CD8-positive, alpha-beta memory T cell (primary cell): Measurements from ENCODE around the gene FYN. TPM values are rescaled to one million over a fixed set of nuclear protein-coding genes. Genes with fewer than 3 reads are reported as not detected.

Source experiments
- CTCF ChIA-PET: fragments of 350-600 bp; sonication (Branson Sonifier 250); formaldehyde crosslinking; loops from one replicate; lab custom pipeline; 2021; ENCODE audit warnings: antibody characterized with exemption; lab: Charles Lee
- POLR2A ChIA-PET: fragments of 350-600 bp; sonication (Branson Sonifier 250); formaldehyde crosslinking; loops from one replicate; lab custom pipeline; 2021; ENCODE audit warnings: antibody characterized with exemption; lab: Charles Lee
- DNase-seq, 5 donors: peaks; one replicate each; pipeline versions ENCODE4 v3.0.0 to v3.0.0-alpha.2; 2020 to 2022; ENCODE audit warnings: mixed read lengths in 1 of 5
- H3K27ac ChIP-seq: one replicate; pipeline ENCODE4 v1.7.0; 2013; ENCODE audit warnings: low read depth, mild to moderate bottlenecking, low read length, moderate library complexity
- H3K27me3 ChIP-seq: 2 replicates; pipeline ENCODE4 v1.7.0; 2013; ENCODE audit warnings: low read length, mild to moderate bottlenecking; ENCODE audit not compliant: insufficient read depth, poor library complexity, severe bottlenecking
- H3K36me3 ChIP-seq: 2 replicates; pipeline ENCODE4 v1.7.0; 2013; ENCODE audit warnings: mild to moderate bottlenecking, low read length, moderate library complexity; ENCODE audit not compliant: insufficient read depth
- H3K4me1 ChIP-seq: 2 replicates; pipeline ENCODE4 v1.7.0; 2013; ENCODE audit warnings: mild to moderate bottlenecking, low read length, moderate library complexity; ENCODE audit not compliant: insufficient read depth
- H3K4me3 ChIP-seq: 2 replicates; pipeline ENCODE4 v1.7.0; 2013; ENCODE audit warnings: mild to moderate bottlenecking, low read length
- H3K9me3 ChIP-seq: 2 replicates; pipeline ENCODE4 v1.7.0; 2013; ENCODE audit warnings: mild to moderate bottlenecking, low read length
- H3K27ac Mint-ChIP-seq, 8 donors: one replicate each; pipeline ENCODE4 v1.8.0; 2020 to 2021; ENCODE audit warnings: mixed read lengths in 8 of 8, mild to moderate bottlenecking in 6 of 8, inconsistent platforms in 3 of 8, moderate library complexity in 3 of 8
- H3K27me3 Mint-ChIP-seq, 2 donors: one replicate each; pipeline ENCODE4 v1.8.0; 2020 to 2021; ENCODE audit warnings: mixed read lengths in 2 of 2, mild to moderate bottlenecking in 1 of 2, moderate library complexity in 1 of 2
- H3K36me3 Mint-ChIP-seq, 3 donors: one replicate each; pipeline ENCODE4 v1.8.0; 2020 to 2021; ENCODE audit warnings: mixed read lengths in 3 of 3, inconsistent platforms in 1 of 3, mild to moderate bottlenecking in 1 of 3
- H3K4me1 Mint-ChIP-seq, 3 donors: one replicate each; pipeline ENCODE4 v1.8.0; 2020 to 2021; ENCODE audit warnings: mixed read lengths in 3 of 3, inconsistent platforms in 1 of 3, mild to moderate bottlenecking in 1 of 3
- H3K4me3 Mint-ChIP-seq, 7 donors: one replicate each; pipeline ENCODE4 v1.8.0; 2020 to 2021; ENCODE audit warnings: mixed read lengths in 7 of 7, mild to moderate bottlenecking in 6 of 7, moderate library complexity in 4 of 7, inconsistent platforms in 2 of 7
- H3K9me3 Mint-ChIP-seq, 5 donors: one replicate each; pipeline ENCODE4 v1.8.0; 2020 to 2022; ENCODE audit warnings: mixed read lengths in 5 of 5, mild to moderate bottlenecking in 3 of 5, moderate library complexity in 2 of 5, inconsistent platforms in 1 of 5
- polyA plus RNA-seq: library from polyadenylated mRNA; unstranded; fragments of 300-500 nt; fragmentation: Illumina TruSeq; gene quantifications from one replicate; pipeline ENCODE4 v1.2.3, GENCODE V29; 2021
- total RNA-seq, 2 experiments: library from RNA; stranded (reverse); gene quantifications; one replicate each; pipeline ENCODE4 v1.2.3, GENCODE V29; 2021

The FYN gene
- total and polyA plus RNA-seq, 3 experiments from 2014 or later: 481 to 611 (median 491) TPM

DNA sequence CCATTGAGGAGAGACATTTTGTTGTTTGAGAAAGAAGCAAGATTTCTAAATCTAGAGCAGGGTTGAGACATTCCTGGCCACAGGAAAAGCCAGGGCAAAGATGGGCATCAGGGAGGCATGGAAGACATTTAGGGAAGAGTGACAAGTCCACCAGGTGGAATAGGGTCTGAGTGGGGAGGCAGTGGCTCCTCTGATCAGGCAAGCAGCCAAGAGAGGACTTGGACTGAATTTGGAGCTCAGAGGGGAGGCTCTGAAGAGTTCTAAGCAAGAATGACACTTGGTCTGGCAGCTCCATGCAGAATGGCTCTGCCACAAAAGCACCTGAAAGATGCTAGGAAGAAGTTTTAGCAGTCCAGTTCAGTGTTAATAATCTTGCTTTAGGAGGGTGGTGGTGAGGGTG, 120.8 kb downstream of the FYN start:
- peaks cover 14% of the 10 kb centered on the region for H3K36me3 ChIP-seq
- no peaks in the 10 kb centered on the region for H3K9me3 ChIP-seq
- Mint-ChIP-seq H3K9me3 (no peaks in the 10 kb centered on the region), H3K4me3 (peak overlapping the region; percentile 63 to 99 (median 96)), H3K27me3 (no peaks in the 10 kb centered on the region), H3K4me1 (peaks cover 85 to 95% (median 85%) of the 10 kb centered on the region in 3 donors), H3K27ac (peak overlapping the region; percentile 96 to 100 (median 100)), H3K36me3 (peaks cover 29 to 91% (median 38%) of the 10 kb centered on the region in 3 donors)
- no peak for DNase-seq
- no peaks in the 10 kb centered on the region for H3K27me3 ChIP-seq
- peak overlapping the region; percentile 16 for H3K4me3 ChIP-seq
- H3K27ac ChIP-seq: peak overlapping the region; percentile 44
- H3K4me1 ChIP-seq: peaks cover 98% of the 10 kb centered on the region
- CTCF ChIA-PET: interaction anchor here (0.8 to 3.0 kb wide), 8 partner anchors 9 to 246 kb away, joined by 3 to 19 read pairs (median 4); no protein-coding TSS in a partner anchor
- POLR2A ChIA-PET: interaction anchor here (1.0 to 2.7 kb wide), 3 partner anchors 11 to 121 kb away, joined by 3 to 23 read pairs (median 3); partner anchors contain the start of gene FYN

GRCh38 chr6:111750753-111751673, 122.2 kb downstream of the FYN start:
- Histone ChIP-seq H3K4me3 (peak overlapping the region; percentile 31), H3K4me1 (peaks cover 98% of the 10 kb centered on the region), H3K36me3 (peaks cover 14% of the 10 kb centered on the region), H3K27ac (peak overlapping the region; percentile 68), H3K9me3 (no peaks in the 10 kb centered on the region), H3K27me3 (no peaks in the 10 kb centered on the region)
- peaks cover 26 to 92% (median 40%) of the 10 kb centered on the region in 3 donors for H3K36me3 Mint-ChIP-seq
- H3K4me3 Mint-ChIP-seq: peak overlapping the region; percentile 57 to 81 (median 76)
- POLR2A ChIA-PET: interaction anchor here (0.5 to 2.7 kb wide), 2 partner anchors 9 to 12 kb away, joined by 3 to 23 read pairs; no protein-coding TSS in a partner anchor
- DNase-seq: peak; percentile 44 to 82 (median 81)
- no peaks in the 10 kb centered on the region for H3K9me3 Mint-ChIP-seq
- H3K27me3 Mint-ChIP-seq: no peaks in the 10 kb centered on the region
- CTCF ChIA-PET: interaction anchor here (1.6 to 3.0 kb wide), 3 partner anchors 12 to 93 kb away, joined by 3 to 19 read pairs (median 17); no protein-coding TSS in a partner anchor
- peak overlapping the region; percentile 97 to 100 (median 100) for H3K27ac Mint-ChIP-seq
- H3K4me1 Mint-ChIP-seq: peaks cover 94 to 100% (median 99%) of the 10 kb centered on the region in 3 donors

DNA sequence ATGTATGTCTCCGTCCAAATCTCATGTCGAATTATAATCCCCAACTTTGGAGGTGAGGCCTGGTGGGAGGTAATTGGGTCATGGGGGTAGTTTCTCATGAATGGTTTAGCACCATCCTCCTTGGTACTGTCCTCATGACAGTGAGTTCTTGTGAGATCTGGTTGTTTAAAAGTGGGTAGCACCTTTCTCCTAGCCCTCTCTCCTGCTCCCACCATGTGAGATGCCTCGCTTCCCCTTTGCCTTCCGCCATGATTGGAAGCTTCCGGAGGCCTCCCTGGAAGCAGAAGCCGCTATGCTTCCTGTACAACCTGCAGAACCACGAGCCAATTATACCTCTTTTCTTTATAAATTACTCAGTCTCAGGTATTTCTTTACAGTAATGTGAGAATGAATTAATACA, 123.1 kb downstream of the FYN start:
- Mint-ChIP-seq H3K27ac (peak overlapping the region; percentile 97 to 100 (median 100)), H3K4me3 (peak overlapping the region; percentile 21 to 81 (median 76)), H3K27me3 (peaks cover 0 to under 1% of the 10 kb centered on the region in 2 donors), H3K36me3 (peaks cover 26 to 92% (median 42%) of the 10 kb centered on the region in 3 donors), H3K4me1 (peaks cover 96 to 100% (median 99%) of the 10 kb centered on the region in 3 donors), H3K9me3 (no peaks in the 10 kb centered on the region)
- Histone ChIP-seq H3K27me3 (no peaks in the 10 kb centered on the region), H3K27ac (no peak overlapping the region), H3K9me3 (no peaks in the 10 kb centered on the region), H3K36me3 (peaks cover 14% of the 10 kb centered on the region), H3K4me1 (peaks cover 98% of the 10 kb centered on the region), H3K4me3 (no peak overlapping the region)
- ChIA-PET POLR2A (interaction anchor here (0.7 to 1.3 kb wide), 2 partner anchors 9 to 24 kb away, joined by 5 to 11 read pairs; no protein-coding TSS in a partner anchor), CTCF (interaction anchor here (3.3 kb wide), 1 partner anchor 10 kb away, joined by 19 read pairs; no protein-coding TSS in a partner anchor)
- no peak for DNase-seq

DNA sequence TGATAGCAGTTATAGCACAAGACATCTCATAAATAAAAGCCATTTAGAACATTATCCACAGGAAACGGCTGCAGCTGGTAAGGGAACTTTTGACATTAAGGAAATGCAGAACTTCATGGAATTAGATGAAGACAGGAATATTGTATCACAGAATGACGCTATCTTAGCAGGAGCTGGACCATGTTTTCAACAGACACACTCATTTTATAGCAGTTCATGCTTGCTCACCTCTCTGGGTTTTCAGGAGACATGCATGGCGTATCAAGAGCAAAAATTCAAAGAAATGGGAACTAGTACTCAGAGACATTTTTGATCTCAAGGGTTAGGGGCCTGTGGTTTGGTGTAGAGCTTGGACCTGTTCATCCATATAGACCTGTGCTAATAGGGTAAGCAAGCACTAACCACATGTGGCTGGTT, 125.0 kb downstream of the FYN start:
- H3K9me3 Mint-ChIP-seq: no peaks in the 10 kb centered on the region
- POLR2A ChIA-PET: interaction anchor here (1.1 kb wide), 1 partner anchor 9 kb away, joined by 3 read pairs; no protein-coding TSS in a partner anchor
- CTCF ChIA-PET: interaction anchor here (1.3 to 3.3 kb wide), 3 partner anchors 12 to 55 kb away, joined by 3 to 19 read pairs (median 5); no protein-coding TSS in a partner anchor
- peaks cover 0 to 1% of the 10 kb centered on the region in 2 donors for H3K27me3 Mint-ChIP-seq
- peaks cover 93 to 100% (median 99%) of the 10 kb centered on the region in 3 donors for H3K4me1 Mint-ChIP-seq
- Histone ChIP-seq H3K27ac (no peak overlapping the region), H3K27me3 (no peaks in the 10 kb centered on the region), H3K36me3 (peaks cover 14% of the 10 kb centered on the region), H3K9me3 (no peaks in the 10 kb centered on the region), H3K4me1 (peaks cover 98% of the 10 kb centered on the region), H3K4me3 (no peak overlapping the region)
- peak overlapping the region; percentile 1 to 83 (median 61) for H3K4me3 Mint-ChIP-seq
- DNase-seq: no peak
- peaks cover 25 to 92% (median 37%) of the 10 kb centered on the region in 3 donors for H3K36me3 Mint-ChIP-seq
- H3K27ac Mint-ChIP-seq: peak overlapping the region; percentile 83 to 100 (median 98)

GRCh38 chr6:111747829-111748228, 125.4 kb downstream of the FYN start:
- Histone ChIP-seq H3K4me1 (peaks cover 98% of the 10 kb centered on the region), H3K4me3 (peak overlapping the region; percentile 6), H3K9me3 (no peaks in the 10 kb centered on the region), H3K36me3 (peaks cover 14% of the 10 kb centered on the region), H3K27me3 (no peaks in the 10 kb centered on the region), H3K27ac (no peak overlapping the region)
- Mint-ChIP-seq H3K36me3 (peaks cover 26 to 91% (median 34%) of the 10 kb centered on the region in 3 donors), H3K27ac (peak overlapping the region; percentile 83 to 100 (median 98)), H3K4me1 (peaks cover 91 to 100% (median 99%) of the 10 kb centered on the region in 3 donors), H3K4me3 (peak overlapping the region; percentile 52 to 83 (median 75)), H3K27me3 (peaks cover 0 to 1% of the 10 kb centered on the region in 2 donors), H3K9me3 (no peaks in the 10 kb centered on the region)
- CTCF ChIA-PET: interaction anchor here (1.0 to 3.3 kb wide), 6 partner anchors 9 to 244 kb away, joined by 3 to 19 read pairs (median 4); no protein-coding TSS in a partner anchor
- POLR2A ChIA-PET: interaction anchor here (1.0 to 1.1 kb wide), 2 partner anchors 10 to 27 kb away, joined by 3 read pairs; no protein-coding TSS in a partner anchor
- DNase-seq: no peak

- peaks cover 26 to 91% (median 35%) of the 10 kb centered on the region in 3 donors for H3K36me3 Mint-ChIP-seq
- peaks cover 0 to 1% of the 10 kb centered on the region in 2 donors for H3K27me3 Mint-ChIP-seq
- ChIA-PET CTCF (interaction anchor here (1.0 to 3.3 kb wide), 6 partner anchors 9 to 244 kb away, joined by 3 to 19 read pairs (median 4); no protein-coding TSS in a partner anchor), POLR2A (interaction anchor here (0.6 to 1.1 kb wide), 4 partner anchors 10 to 126 kb away, joined by 3 read pairs; partner anchors contain the start of gene FYN)
- Histone ChIP-seq H3K27me3 (no peaks in the 10 kb centered on the region), H3K4me1 (peaks cover 97% of the 10 kb centered on the region), H3K36me3 (peaks cover 11% of the 10 kb centered on the region), H3K4me3 (peak overlapping the region; percentile 6), H3K9me3 (no peaks in the 10 kb centered on the region), H3K27ac (peak overlapping the region; percentile 28)
- H3K9me3 Mint-ChIP-seq: no peaks in the 10 kb centered on the region
- peaks cover 91 to 100% (median 99%) of the 10 kb centered on the region in 3 donors for H3K4me1 Mint-ChIP-seq
- H3K4me3 Mint-ChIP-seq: peak overlapping the region; percentile 52 to 83 (median 75)
- peak overlapping the region; percentile 83 to 100 (median 98) for H3K27ac Mint-ChIP-seq
- peak in 2 of 5 donors; percentile 43 to 54 for DNase-seq
Observed at GRCh38 chr6:111747396-111747795, 125.9 kb downstream of the FYN start.

DNA sequence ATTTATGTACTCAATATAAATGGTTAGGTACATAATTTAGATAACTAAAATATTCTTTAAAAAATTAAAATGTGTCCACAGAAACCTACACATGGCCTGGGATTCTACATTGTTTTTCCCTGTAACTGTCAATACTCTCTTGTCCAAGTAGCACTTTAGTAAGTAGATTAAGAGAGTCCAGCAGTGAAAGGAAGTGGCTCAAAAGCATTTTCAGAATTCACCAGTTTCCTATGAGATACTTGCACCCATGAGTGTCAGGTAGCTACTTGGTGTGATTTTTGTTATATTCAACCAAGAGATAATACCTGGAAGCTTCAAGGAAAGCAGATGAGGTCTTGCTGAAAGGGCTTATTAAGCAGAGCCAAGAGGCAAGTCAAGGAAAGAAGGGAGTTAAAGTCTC, 126.3 kb downstream of the FYN start:
- Histone ChIP-seq H3K4me3 (no peak overlapping the region), H3K4me1 (peaks cover 97% of the 10 kb centered on the region), H3K27ac (peak overlapping the region; percentile 28), H3K36me3 (peaks cover 10% of the 10 kb centered on the region), H3K27me3 (no peaks in the 10 kb centered on the region), H3K9me3 (no peaks in the 10 kb centered on the region)
- ChIA-PET CTCF (interaction anchor here (1.0 to 3.3 kb wide), 5 partner anchors 8 to 245 kb away, joined by 3 to 19 read pairs (median 5); no protein-coding TSS in a partner anchor), POLR2A (interaction anchor here (0.6 to 1.0 kb wide), 3 partner anchors 27 to 126 kb away, joined by 3 read pairs; partner anchors contain the start of gene FYN)
- no peak for DNase-seq
- no peaks in the 10 kb centered on the region for H3K9me3 Mint-ChIP-seq
- peaks cover 91 to 100% (median 99%) of the 10 kb centered on the region in 3 donors for H3K4me1 Mint-ChIP-seq
- H3K4me3 Mint-ChIP-seq: peak overlapping the region in 6 of 7 donors; percentile 61 to 83 (median 76)
- peaks cover 23 to 91% (median 35%) of the 10 kb centered on the region in 3 donors for H3K36me3 Mint-ChIP-seq
- peak overlapping the region; percentile 83 to 100 (median 98) for H3K27ac Mint-ChIP-seq
- peaks cover 0 to 1% of the 10 kb centered on the region in 2 donors for H3K27me3 Mint-ChIP-seq
